Measurements from ENCODE around the gene SCARB1. TPM values are rescaled to one million over a fixed set of nuclear protein-coding genes. Genes with fewer than 3 reads are reported as not detected.
"Not testable (repeated sequence)": the region's sequence is repeated elsewhere in the genome, so short reads cannot be mapped to it uniquely, and the experiment has no call there.

The SCARB1 gene
- total RNA-seq, 1 donor from 2014 or later = 16.9 TPM

DNA sequence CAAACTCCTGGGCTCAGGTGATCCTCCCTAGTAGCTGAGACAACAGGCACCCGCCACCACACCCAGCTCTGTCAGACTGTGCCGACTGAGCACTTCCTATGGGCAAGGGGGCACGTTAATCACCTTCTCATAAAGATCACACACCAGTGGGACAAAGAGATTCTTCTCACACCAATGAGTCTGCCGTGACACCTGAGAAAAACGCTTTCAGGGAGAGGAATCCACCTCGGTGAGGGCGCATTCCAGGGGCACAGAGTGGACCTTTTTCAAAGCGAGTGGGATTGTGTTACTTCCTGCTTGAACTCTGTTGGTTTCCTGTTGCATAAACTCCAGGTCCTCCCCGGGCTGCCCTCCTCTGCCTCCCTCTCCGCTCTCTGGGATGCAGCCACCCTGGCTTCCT, 17.5 kb upstream of the SCARB1 start:
- peaks cover 3% of the 10 kb centered on the region for H3K27me3 Mint-ChIP-seq (ENCODE audit: unreplicated experiment)
- H3K9me3 Mint-ChIP-seq (ENCODE audit: unreplicated experiment) = no peaks in the 10 kb centered on the region
- no peak overlapping the region for H3K4me3 Mint-ChIP-seq (ENCODE audit: unreplicated experiment)
- peak; percentile 24 for DNase-seq (ENCODE audit: low spot score)
- peaks cover 14% of the 10 kb centered on the region for H3K4me1 Mint-ChIP-seq (ENCODE audit: unreplicated experiment)
- peak overlapping the region; percentile 72 for H3K27ac Mint-ChIP-seq (ENCODE audit: unreplicated experiment)
- no peaks in the 10 kb centered on the region for H3K36me3 Mint-ChIP-seq (ENCODE audit: low read depth, unreplicated experiment)
- TF ChIP-seq, protein P1, sequence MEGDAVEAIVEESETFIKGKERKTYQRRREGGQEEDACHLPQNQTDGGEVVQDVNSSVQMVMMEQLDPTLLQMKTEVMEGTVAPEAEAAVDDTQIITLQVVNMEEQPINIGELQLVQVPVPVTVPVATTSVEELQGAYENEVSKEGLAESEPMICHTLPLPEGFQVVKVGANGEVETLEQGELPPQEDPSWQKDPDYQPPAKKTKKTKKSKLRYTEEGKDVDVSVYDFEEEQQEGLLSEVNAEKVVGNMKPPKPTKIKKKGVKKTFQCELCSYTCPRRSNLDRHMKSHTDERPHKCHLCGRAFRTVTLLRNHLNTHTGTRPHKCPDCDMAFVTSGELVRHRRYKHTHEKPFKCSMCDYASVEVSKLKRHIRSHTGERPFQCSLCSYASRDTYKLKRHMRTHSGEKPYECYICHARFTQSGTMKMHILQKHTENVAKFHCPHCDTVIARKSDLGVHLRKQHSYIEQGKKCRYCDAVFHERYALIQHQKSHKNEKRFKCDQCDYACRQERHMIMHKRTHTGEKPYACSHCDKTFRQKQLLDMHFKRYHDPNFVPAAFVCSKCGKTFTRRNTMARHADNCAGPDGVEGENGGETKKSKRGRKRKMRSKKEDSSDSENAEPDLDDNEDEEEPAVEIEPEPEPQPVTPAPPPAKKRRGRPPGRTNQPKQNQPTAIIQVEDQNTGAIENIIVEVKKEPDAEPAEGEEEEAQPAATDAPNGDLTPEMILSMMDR (IDR thresholded peaks at IDR 0.05; ENCODE audit: unreplicated experiment) = no peak

DNA sequence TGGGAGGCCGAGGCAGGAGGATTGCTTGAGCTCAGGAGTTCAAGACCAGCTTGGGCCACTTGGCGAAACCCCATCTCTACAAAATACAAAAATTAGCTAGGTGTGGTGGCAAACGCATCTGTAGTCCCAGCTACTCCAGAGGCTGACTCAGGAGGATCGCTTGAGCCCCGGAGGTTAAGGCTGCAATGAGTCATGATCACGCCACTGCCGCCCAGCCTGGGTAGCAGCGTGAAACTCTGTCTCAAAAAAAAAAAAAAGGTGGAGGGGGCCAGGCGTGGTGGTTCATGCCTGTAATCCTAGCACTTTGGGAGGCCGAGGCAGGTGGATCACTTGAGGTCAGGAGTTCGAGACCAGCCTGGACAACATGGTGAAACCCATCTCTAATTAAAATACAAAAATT, 16.7 kb upstream of the SCARB1 start:
- H3K4me1 Mint-ChIP-seq (ENCODE audit: unreplicated experiment) = peaks cover 14% of the 10 kb centered on the region
- not testable (repeated sequence) for H3K27me3 Mint-ChIP-seq (ENCODE audit: unreplicated experiment); DNase-seq (ENCODE audit: low spot score); H3K36me3 Mint-ChIP-seq (ENCODE audit: low read depth, unreplicated experiment); H3K9me3 Mint-ChIP-seq (ENCODE audit: unreplicated experiment); H3K27ac Mint-ChIP-seq (ENCODE audit: unreplicated experiment); H3K4me3 Mint-ChIP-seq (ENCODE audit: unreplicated experiment)

DNA sequence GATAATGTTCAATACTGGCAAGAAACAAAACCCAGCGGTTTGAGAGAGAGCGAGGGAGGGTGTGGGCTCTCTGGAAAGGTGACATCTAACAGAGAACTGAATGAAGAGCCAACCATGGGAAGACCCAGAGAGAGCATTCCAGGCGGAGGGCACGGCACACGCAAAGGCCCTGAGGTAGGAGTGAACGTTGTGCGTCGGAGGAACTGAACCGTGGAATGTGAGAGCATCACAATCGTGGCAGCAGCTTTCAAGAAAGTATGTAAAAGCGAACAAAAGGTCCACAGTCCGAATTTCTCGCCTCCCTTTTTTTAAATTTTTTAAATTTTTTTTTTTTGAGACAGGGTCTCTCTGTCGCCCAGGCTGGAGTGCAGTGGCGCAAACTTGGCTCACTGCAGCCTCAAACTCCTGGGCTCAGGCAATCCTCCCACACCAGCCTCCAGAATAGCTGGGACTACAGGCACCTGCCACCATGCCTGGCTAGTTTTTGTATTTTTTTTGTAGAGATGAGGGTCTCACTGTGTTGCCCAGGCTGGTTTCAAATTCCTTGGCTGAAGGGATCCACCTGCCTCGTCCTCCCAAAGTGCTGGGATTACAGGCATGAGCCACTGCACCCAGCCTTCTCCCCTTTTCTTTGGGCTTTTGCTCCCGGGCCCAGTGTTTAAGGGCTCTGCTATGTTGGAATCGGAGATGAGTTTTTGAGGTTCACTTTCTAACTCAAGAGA, 15.3 kb upstream of the SCARB1 start:
- Mint-ChIP-seq H3K27ac (ENCODE audit: unreplicated experiment) (peak overlapping the region; percentile 15), H3K4me1 (ENCODE audit: unreplicated experiment) (peaks cover 14% of the 10 kb centered on the region), H3K27me3 (ENCODE audit: unreplicated experiment) (peaks cover 2% of the 10 kb centered on the region), H3K36me3 (ENCODE audit: low read depth, unreplicated experiment) (no peaks in the 10 kb centered on the region), H3K9me3 (ENCODE audit: unreplicated experiment) (no peaks in the 10 kb centered on the region), H3K4me3 (ENCODE audit: unreplicated experiment) (no peak overlapping the region)
- DNase-seq (ENCODE audit: low spot score) = no peak
- TF ChIP-seq, protein P1 (IDR thresholded peaks at IDR 0.05; ENCODE audit: unreplicated experiment) = no peak

DNA sequence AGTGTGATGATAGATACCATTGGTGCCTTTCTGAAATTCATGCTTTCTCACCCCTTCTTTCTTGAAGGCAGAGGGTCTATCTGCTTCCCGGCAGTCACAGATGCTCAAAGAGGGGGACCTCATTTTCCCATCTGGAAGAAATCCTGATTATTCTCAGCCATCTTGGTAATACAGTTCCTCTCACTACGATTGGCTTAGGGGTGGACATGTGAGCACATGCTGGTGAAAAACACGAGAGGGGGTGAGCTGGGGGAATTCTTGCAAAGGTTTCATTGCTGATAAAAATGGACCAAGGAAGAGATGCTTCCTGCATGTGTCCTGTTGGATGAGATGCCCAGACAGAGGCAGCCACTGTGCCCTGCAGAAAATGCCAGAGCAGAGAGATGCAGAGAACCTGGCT, 13.8 kb upstream of the SCARB1 start:
- TF ChIP-seq, protein P1 (IDR thresholded peaks at IDR 0.05; ENCODE audit: unreplicated experiment) = no peak
- no peak overlapping the region for H3K4me3 Mint-ChIP-seq (ENCODE audit: unreplicated experiment)
- H3K36me3 Mint-ChIP-seq (ENCODE audit: low read depth, unreplicated experiment) = no peaks in the 10 kb centered on the region
- H3K27ac Mint-ChIP-seq (ENCODE audit: unreplicated experiment) = no peak overlapping the region
- peaks cover 19% of the 10 kb centered on the region for H3K4me1 Mint-ChIP-seq (ENCODE audit: unreplicated experiment)
- H3K27me3 Mint-ChIP-seq (ENCODE audit: unreplicated experiment) = peaks cover 2% of the 10 kb centered on the region
- DNase-seq (ENCODE audit: low spot score) = no peak
- H3K9me3 Mint-ChIP-seq (ENCODE audit: unreplicated experiment) = no peaks in the 10 kb centered on the region

DNA sequence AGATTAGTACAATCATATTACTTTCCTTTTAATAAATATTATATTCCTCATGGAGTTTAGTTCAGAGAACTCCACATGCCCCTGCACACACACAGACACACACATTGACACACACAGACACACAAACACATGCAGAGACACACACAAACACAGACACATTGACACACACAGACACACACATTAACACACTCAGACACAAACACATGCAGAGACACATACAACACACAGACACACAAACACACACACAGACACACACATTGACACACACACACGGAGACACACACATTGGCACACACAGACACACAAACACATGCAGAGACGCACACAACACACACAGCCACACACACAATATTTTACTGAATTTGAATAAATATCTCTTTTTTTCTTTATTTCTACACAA, 12.5 kb upstream of the SCARB1 start:
- Mint-ChIP-seq H3K4me1 (ENCODE audit: unreplicated experiment) (peaks cover 20% of the 10 kb centered on the region), H3K4me3 (ENCODE audit: unreplicated experiment) (no peak overlapping the region), H3K27ac (ENCODE audit: unreplicated experiment) (no peak overlapping the region), H3K36me3 (ENCODE audit: low read depth, unreplicated experiment) (no peaks in the 10 kb centered on the region), H3K27me3 (ENCODE audit: unreplicated experiment) (peaks cover 1% of the 10 kb centered on the region), H3K9me3 (ENCODE audit: unreplicated experiment) (no peaks in the 10 kb centered on the region)
- DNase-seq (ENCODE audit: low spot score) = no peak
- TF ChIP-seq, protein P1 (IDR thresholded peaks at IDR 0.05; ENCODE audit: unreplicated experiment) = no peak

Measured in endothelial cell (in vitro differentiated cells).